ENCODE measurements around the gene LIX1L. TPM values are rescaled to one million over a fixed set of nuclear protein-coding genes. Genes with fewer than 3 reads are reported as not detected.

The LIX1L gene
- total and polyA plus RNA-seq, 2 of the 13 experiments (the other 11 are each of a cell fraction or from before 2014, with no cell fraction given): 8.1 to 24.9 TPM

- TF ChIP-seq HMGXB3 (CRISPR knock-in tag; IDR thresholded peaks at IDR 0.05; ENCODE audit: borderline replicate concordance): no peak
- no peak for TF ChIP-seq ZFP36L2 (CRISPR knock-in tag; IDR thresholded peaks at IDR 0.05)
- TF ChIP-seq KLF11 (CRISPR knock-in tag; IDR thresholded peaks at IDR 0.05): no peak
- no peak for TF ChIP-seq GRHL1 (CRISPR knock-in tag; conservative IDR thresholded peaks at IDR 0.05)
- peak; percentile 17; the same call in 1 of the 2 replicates for TF ChIP-seq HNF4A (CRISPR knock-in tag; IDR thresholded peaks at IDR 0.05)
- no peak for TF ChIP-seq AGO2 (optimal IDR thresholded peaks at IDR 0.05; ENCODE audit: low read depth, low read length)
- no peak for TF ChIP-seq ZNF224 (CRISPR knock-in tag; IDR thresholded peaks at IDR 0.05)
- TF ChIP-seq ZNF672 (CRISPR knock-in tag; IDR thresholded peaks at IDR 0.05): no peak
- TF ChIP-seq PRMT3 (CRISPR knock-in tag; IDR thresholded peaks at IDR 0.05; ENCODE audit: borderline replicate concordance, low read depth): no peak
- no peak for TF ChIP-seq MLX (CRISPR knock-in tag; IDR thresholded peaks at IDR 0.05)
- peak; percentile 66; the same call in 1 of the 2 replicates for TF ChIP-seq ZNF605 (CRISPR knock-in tag; IDR thresholded peaks at IDR 0.05)
- TF ChIP-seq NR2F1 (CRISPR knock-in tag; IDR thresholded peaks at IDR 0.05): no peak; a peak in 1 of 4 replicates
- TF ChIP-seq KMT2B (CRISPR knock-in tag; IDR thresholded peaks at IDR 0.05): no peak; the same call in 1 of the 2 replicates
- no peak for TF ChIP-seq LCORL (IDR thresholded peaks at IDR 0.05)
- peak; percentile 66 for TF ChIP-seq LCORL (CRISPR knock-in tag; IDR thresholded peaks at IDR 0.05)
- no peak; the same call in 1 of the 2 replicates for TF ChIP-seq ZSCAN25 (CRISPR knock-in tag; IDR thresholded peaks at IDR 0.05)
- TF ChIP-seq JUND (CRISPR knock-in tag; IDR thresholded peaks at IDR 0.05): 0 out of 2 replicates have a peak, but pooled peaks have one; percentile 8
- TF ChIP-seq ZNF354B (CRISPR knock-in tag; IDR thresholded peaks at IDR 0.05): no peak
- TF ChIP-seq HCFC1 (IDR thresholded peaks at IDR 0.05; ENCODE audit: low read depth, low read length): no peak
- TF ChIP-seq ZNF652 (CRISPR knock-in tag; IDR thresholded peaks at IDR 0.05; ENCODE audit: borderline replicate concordance, low read depth): no peak
- TF ChIP-seq HNF4G (IDR thresholded peaks at IDR 0.05; ENCODE audit: borderline replicate concordance, low read depth, low read length): no peak
- no peak for TF ChIP-seq HNF4G (CRISPR knock-in tag; IDR thresholded peaks at IDR 0.05; ENCODE audit: borderline replicate concordance, low read depth)
- TF ChIP-seq TMF1 (CRISPR knock-in tag; IDR thresholded peaks at IDR 0.05; ENCODE audit: low read depth): no peak
- no peak for TF ChIP-seq ZNF720 (CRISPR knock-in tag; IDR thresholded peaks at IDR 0.05)
- no peak for TF ChIP-seq PHF5A (CRISPR knock-in tag; IDR thresholded peaks at IDR 0.05; ENCODE audit: low read depth, unreplicated experiment)
- no peak for TF ChIP-seq BRCA1 (CRISPR knock-in tag; IDR thresholded peaks at IDR 0.05)
- peak; percentile 71; the same call in 1 of the 2 replicates for TF ChIP-seq ETV5 (CRISPR knock-in tag; IDR thresholded peaks at IDR 0.05; ENCODE audit: borderline replicate concordance)
These were observed 2.8 kb upstream of the LIX1L start (continued) for GRCh38 chr1:145960468-145961108.

Data from HepG2 (cell line).